K562 (cell line): ENCODE data around the gene ITGAE.

Experiments
- CBX8 ChIP-seq: fragments of 200-600 bp; sonication (generic); IDR thresholded peaks from 2 replicates; pipeline ENCODE4 v1.6.1; 2012; ENCODE audit warnings: borderline replicate concordance, mixed run types, low read depth, mild to moderate bottlenecking, moderate library complexity, mixed read lengths, low read length, control low read depth, inconsistent platforms; ENCODE audit not compliant: poor library complexity, severe bottlenecking; ENCODE audit errors: extremely low read depth
- EZH2 ChIP-seq: IDR thresholded peaks from 2 replicates; pipeline ENCODE4 v1.6.1; 2012; ENCODE audit warnings: low read depth, mild to moderate bottlenecking, inconsistent platforms, low read length, borderline replicate concordance
- MXI1 ChIP-seq: IDR thresholded peaks from 2 replicates; pipeline ENCODE4 v1.6.1; 2011; ENCODE audit warnings: low read depth, mild to moderate bottlenecking, improper control_type of control experiment, low read length
- MYC ChIP-seq, 2 experiments: fragments of 250-450 bp in 1 of 2; sonication (Bioruptor Pico) in 1 of 2; IDR thresholded peaks; 2 replicates each; pipeline versions ENCODE4 v1.5.1 to v1.6.1; 2012 to 2021; ENCODE audit warnings: low read depth in 2 of 2, borderline replicate concordance in 1 of 2, improper control_type of control experiment in 1 of 2, low read length in 1 of 2, mild to moderate bottlenecking in 1 of 2, moderate library complexity in 1 of 2
- POLR2A ChIP-seq: fragments of 450-650 bp; conservative IDR thresholded peaks from 2 replicates; pipeline ENCODE4 v1.6.1; 2016

DNA sequence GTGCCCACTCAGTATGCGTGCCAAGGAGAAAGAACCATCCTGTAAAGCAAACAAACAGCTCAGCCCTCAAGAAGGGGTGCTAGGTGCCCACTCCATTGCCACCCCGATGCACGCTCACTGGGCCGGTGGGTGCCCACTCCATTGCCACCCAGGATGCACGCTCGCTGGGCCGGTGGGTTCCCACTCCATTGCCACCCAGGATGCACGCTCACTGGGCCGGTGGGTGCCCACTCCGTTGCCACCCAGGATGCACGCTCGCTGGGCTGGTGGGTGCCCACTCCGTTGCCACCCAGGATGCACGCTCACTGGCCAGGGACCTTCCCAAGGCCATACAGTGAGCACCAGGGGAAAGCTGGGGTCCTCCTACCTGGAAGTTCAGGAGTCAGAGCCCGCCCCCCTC is 49.2 kb downstream of the ITGAE start:
- TF ChIP-seq POLR2A, result no peak
- no peak for TF ChIP-seq MXI1
- TF ChIP-seq EZH2, result no peak
- no peak for TF ChIP-seq MYC (IDR thresholded peaks at IDR 0.05; ENCODE audit: low read depth, low read length)
- TF ChIP-seq MYC (CRISPR knock-in tag; IDR thresholded peaks at IDR 0.05; ENCODE audit: borderline replicate concordance, low read depth), result no peak
- no peak for TF ChIP-seq CBX8
